Vagina (tissue), 2 donors: ENCODE measurements around the gene DSP. TPM values are rescaled to one million over a fixed set of nuclear protein-coding genes. Genes with fewer than 3 reads are reported as not detected.

Experiments
- DNase-seq, 2 donors: peaks; one replicate each; pipeline ENCODE4 v3.0.0-alpha.2; 2017; ENCODE audit errors: extremely low spot score in 2 of 2
- H3K27ac ChIP-seq: fragments of 200-600 bp; sonication (generic); one replicate; pipeline ENCODE4 v1.5.1; 2019
- H3K27me3 ChIP-seq: fragments of 200-600 bp; sonication (generic); one replicate; pipeline ENCODE4 v1.5.1; 2019
- H3K36me3 ChIP-seq, 2 donors: fragments of 200-600 bp; sonication (generic); one replicate each; pipeline ENCODE4 v1.5.1; 2017 to 2019
- H3K4me1 ChIP-seq: fragments of 200-600 bp; sonication (generic); one replicate; pipeline ENCODE4 v1.5.1; 2019
- H3K4me3 ChIP-seq, 2 donors: fragments of 200-600 bp; sonication (generic); 1 replicate in 1 of 2; 2 replicates in 1 of 2; pipeline ENCODE4 v1.5.1; 2016 to 2019
- H3K9me3 ChIP-seq: fragments of 200-600 bp; sonication (generic); one replicate; pipeline ENCODE4 v1.5.1; 2019
- CTCF ChIP-seq, 3 experiments: fragments of 450-650 bp in 2 of 3; fragments of 200-600 bp in 1 of 3; sonication (generic) in 1 of 3; IDR thresholded peaks; one replicate each; pipeline ENCODE4 v1.5.1; 2017 to 2019; ENCODE audit warnings: antibody characterized with exemption in 3 of 3, mild to moderate bottlenecking in 2 of 3, moderate library complexity in 2 of 3
- POLR2A ChIP-seq, 2 donors: fragments of 450-650 bp; IDR thresholded peaks; one replicate each; pipeline ENCODE4 v1.6.1; 2017; ENCODE audit warnings: antibody characterized with exemption in 2 of 2, mild to moderate bottlenecking in 2 of 2, moderate library complexity in 2 of 2
- POLR2AphosphoS5 ChIP-seq, 2 donors: sonication (generic); formaldehyde crosslinking; IDR thresholded peaks; one replicate each; pipeline ENCODE4 v1.9.0; 2017; ENCODE audit warnings: antibody characterized with exemption in 2 of 2, mild to moderate bottlenecking in 2 of 2, low read depth in 1 of 2; ENCODE audit not compliant: insufficient read depth in 1 of 2
- intact Hi-C: fragments of 100-400 bp; cut with DNase I; formaldehyde crosslinking; loops from one replicate; pipeline ENCODE4 v1.15.1; 2023
- total RNA-seq: library from RNA; depleted of rRNA; stranded (reverse); fragments of >200 nt; gene quantifications from one replicate; pipeline ENCODE4 v1.2.3, GENCODE V29; 2016

Gene DSP
- total RNA-seq, 1 donor from 2014 or later, result 802 TPM

DNA sequence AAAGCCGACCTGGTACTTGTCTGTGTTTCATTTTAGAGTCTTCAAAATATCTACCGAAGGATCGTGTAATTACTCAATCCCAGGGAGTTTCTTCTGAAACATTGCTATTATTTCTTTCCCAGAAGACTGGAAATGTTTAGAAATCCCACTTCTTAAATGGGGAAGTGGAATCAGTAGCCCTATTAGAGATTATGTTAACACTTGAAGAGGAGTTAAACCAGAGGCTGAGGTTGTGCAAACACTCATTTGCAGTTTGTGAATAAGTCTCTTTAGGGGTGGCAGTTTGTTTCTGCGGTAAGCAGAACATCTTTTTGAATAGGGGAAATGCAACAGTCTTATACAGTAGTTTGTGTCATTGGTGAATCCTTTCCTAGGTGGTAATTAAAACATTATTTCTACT is 21.3 kb downstream of the DSP start:
- H3K27ac ChIP-seq, result no peak overlapping the region
- DNase-seq, result no peak
- intact Hi-C loops, result no loop called here

GRCh38 chr6:7566107-7566506 is 24.6 kb downstream of the DSP start:
- Histone ChIP-seq H3K27me3 (no peaks in the 10 kb centered on the region), H3K36me3 (peaks cover 0 to 44% of the 10 kb centered on the region in 2 donors), H3K27ac (no peak overlapping the region), H3K9me3 (no peaks in the 10 kb centered on the region), H3K4me3 (no peak overlapping the region), H3K4me1 (no peaks in the 10 kb centered on the region)
- intact Hi-C loops, result no loop called here
- no peak for DNase-seq
- no peak for TF ChIP-seq CTCF (IDR thresholded peaks at IDR 0.05)
- TF ChIP-seq POLR2A (IDR thresholded peaks at IDR 0.05), result no peak
- no peak for TF ChIP-seq POLR2AphosphoS5 (IDR thresholded peaks at IDR 0.05; ENCODE audit: insufficient read depth in 1 of 2, low read depth in 1 of 2)

More for the DNA sequence above, 21.3 kb downstream of the DSP start:
- Histone ChIP-seq H3K36me3 (peaks cover 0 to 48% of the 10 kb centered on the region in 2 donors), H3K4me3 (no peak overlapping the region), H3K9me3 (no peaks in the 10 kb centered on the region), H3K27me3 (no peaks in the 10 kb centered on the region), H3K4me1 (no peaks in the 10 kb centered on the region)
- no peak for TF ChIP-seq CTCF (IDR thresholded peaks at IDR 0.05)

DNA sequence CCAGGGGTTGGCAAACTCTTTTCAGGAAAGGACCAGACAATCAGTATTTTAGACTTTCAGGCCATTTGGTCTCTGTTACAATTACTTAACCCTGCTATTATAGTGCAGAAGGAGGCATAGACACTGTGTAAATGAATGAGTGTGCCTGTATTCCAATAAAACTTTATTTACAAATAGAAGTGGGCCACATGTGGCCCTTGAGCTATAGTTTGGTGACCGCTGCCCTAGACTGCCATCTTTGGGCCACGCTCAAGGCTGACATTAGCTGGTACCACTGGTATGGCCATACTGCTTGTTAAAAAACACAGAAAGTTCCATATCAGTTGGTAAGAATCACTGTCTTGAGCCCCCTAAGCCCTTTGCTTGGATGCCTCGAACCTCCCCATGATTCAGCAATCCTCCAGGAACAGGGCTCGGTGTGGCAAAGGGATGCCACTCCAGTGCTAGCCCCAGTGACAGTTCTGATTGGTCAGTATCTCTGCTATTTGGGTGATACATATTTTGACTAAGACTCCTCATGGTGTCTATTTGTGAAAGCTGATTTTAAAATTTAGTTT is 25.2 kb downstream of the DSP start:
- intact Hi-C loops, result no loop called here
- Histone ChIP-seq H3K4me1 (no peaks in the 10 kb centered on the region), H3K27me3 (no peaks in the 10 kb centered on the region), H3K4me3 (no peak overlapping the region), H3K9me3 (no peaks in the 10 kb centered on the region), H3K27ac (no peak overlapping the region), H3K36me3 (peaks cover 0 to 44% of the 10 kb centered on the region in 2 donors)
- TF ChIP-seq POLR2AphosphoS5 (IDR thresholded peaks at IDR 0.05; ENCODE audit: insufficient read depth in 1 of 2, low read depth in 1 of 2) (no peak), CTCF (IDR thresholded peaks at IDR 0.05) (no peak), POLR2A (IDR thresholded peaks at IDR 0.05) (no peak)
- no peak for DNase-seq

GRCh38 chr6:7568021-7568420 is 26.6 kb downstream of the DSP start:
- DNase-seq, result no peak
- Histone ChIP-seq H3K4me3 (no peak overlapping the region), H3K27me3 (no peaks in the 10 kb centered on the region), H3K9me3 (no peaks in the 10 kb centered on the region), H3K27ac (no peak overlapping the region), H3K4me1 (no peaks in the 10 kb centered on the region), H3K36me3 (peaks cover 0 to 49% of the 10 kb centered on the region in 2 donors)
- intact Hi-C loops, result no loop called here
- TF ChIP-seq POLR2A (IDR thresholded peaks at IDR 0.05) (no peak), POLR2AphosphoS5 (IDR thresholded peaks at IDR 0.05; ENCODE audit: insufficient read depth in 1 of 2, low read depth in 1 of 2) (no peak), CTCF (IDR thresholded peaks at IDR 0.05) (no peak)

GRCh38 chr6:7569082-7569481 is 27.6 kb downstream of the DSP start:
- intact Hi-C loops, result no loop called here
- TF ChIP-seq POLR2A (IDR thresholded peaks at IDR 0.05) (no peak), POLR2AphosphoS5 (IDR thresholded peaks at IDR 0.05; ENCODE audit: insufficient read depth in 1 of 2, low read depth in 1 of 2) (no peak), CTCF (IDR thresholded peaks at IDR 0.05) (no peak)
- Histone ChIP-seq H3K4me1 (no peaks in the 10 kb centered on the region), H3K27me3 (no peaks in the 10 kb centered on the region), H3K27ac (no peak overlapping the region), H3K4me3 (no peak overlapping the region), H3K9me3 (no peaks in the 10 kb centered on the region), H3K36me3 (peaks cover 0 to 41% of the 10 kb centered on the region in 2 donors)
- DNase-seq, result no peak
